IPS-18a (cell line): Measurements from ENCODE around the gene C3orf22.

ENCODE experiments used
- H3K27ac ChIP-seq: one replicate; pipeline ENCODE4 v1.5.1; 2013; ENCODE audit warnings: low read length
- H3K27me3 ChIP-seq: one replicate; pipeline ENCODE4 v1.6.1; 2013; ENCODE audit warnings: mild to moderate bottlenecking, low read length; ENCODE audit not compliant: control insufficient read depth, insufficient read depth
- H3K36me3 ChIP-seq: one replicate; pipeline ENCODE4 v1.6.1; 2013; ENCODE audit warnings: low read depth, low read length; ENCODE audit not compliant: control insufficient read depth
- H3K4me1 ChIP-seq: one replicate; pipeline ENCODE4 v1.6.1; 2013; ENCODE audit warnings: low read depth, low read length; ENCODE audit not compliant: control insufficient read depth
- H3K4me3 ChIP-seq: one replicate; pipeline ENCODE4 v1.5.1; 2013; ENCODE audit warnings: low read length
- H3K9ac ChIP-seq: one replicate; pipeline ENCODE4 v1.6.1; 2013; ENCODE audit warnings: mild to moderate bottlenecking, low read length, moderate library complexity
- H3K9me3 ChIP-seq: one replicate; pipeline ENCODE4 v1.6.1; 2013; ENCODE audit warnings: low read depth, low read length; ENCODE audit not compliant: control insufficient read depth

C3orf22 gene

DNA sequence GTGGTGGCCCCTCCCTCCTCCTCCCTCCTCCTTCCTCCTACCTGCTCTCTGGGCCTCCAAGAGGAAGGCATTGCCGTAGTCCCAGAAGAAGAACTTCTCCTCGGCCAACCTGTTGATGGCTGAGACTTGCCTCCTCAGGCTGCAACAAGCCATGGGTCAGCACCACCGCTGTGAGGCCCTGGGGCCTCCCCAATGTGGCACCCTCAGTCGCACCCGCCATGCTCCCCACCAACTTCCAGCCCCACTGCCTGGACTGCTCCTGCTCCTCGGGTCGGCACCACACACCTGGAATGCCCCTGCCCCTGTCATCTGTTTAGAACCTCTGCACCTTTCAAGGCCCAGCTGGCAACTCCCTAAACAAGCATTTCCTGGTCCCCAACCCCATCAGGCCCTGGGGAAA lies 58.7 kb downstream of the C3orf22 start:
- Histone ChIP-seq H3K4me1 (peaks cover 20% of the 10 kb centered on the region), H3K4me3 (no peak overlapping the region), H3K9me3 (no peaks in the 10 kb centered on the region), H3K36me3 (no peaks in the 10 kb centered on the region), H3K27ac (no peak overlapping the region), H3K9ac (no peak overlapping the region), H3K27me3 (no peaks in the 10 kb centered on the region)
